ENCODE results near the gene NRARP. TPM values are rescaled to one million over a fixed set of nuclear protein-coding genes. Genes with fewer than 3 reads are reported as not detected.

The NRARP gene
- total RNA-seq, 2 donors from 2014 or later: 5.6 to 13.3 TPM

GRCh38 chr9:137305060-137305797, 3.2 kb upstream of the NRARP start:
- TF ChIP-seq CTCF (IDR thresholded peaks at IDR 0.05): peak in 1 of 2 donors; percentile 28
- Histone ChIP-seq H3K4me3 (peak overlapping the region in 1 of 2 donors; percentile 33), H3K36me3 (no peaks in the 10 kb centered on the region), H3K27ac (peak overlapping the region; percentile 68 to 77), H3K4me1 (peaks cover 0 to 72% of the 10 kb centered on the region in 2 donors), H3K27me3 (peaks cover 0 to 2% of the 10 kb centered on the region in 2 donors), H3K9me3 (no peaks in the 10 kb centered on the region)
- no peak for DNase-seq (ENCODE audit: low spot score)

GRCh38 chr9:137304383-137305059, 2.5 kb upstream of the NRARP start:
- no peak for DNase-seq (ENCODE audit: low spot score)
- Histone ChIP-seq H3K4me1 (peaks cover 0 to 79% of the 10 kb centered on the region in 2 donors), H3K9me3 (no peaks in the 10 kb centered on the region), H3K27ac (peak overlapping the region; percentile 68 to 77), H3K4me3 (no peak overlapping the region), H3K36me3 (no peaks in the 10 kb centered on the region), H3K27me3 (peaks cover 0 to 4% of the 10 kb centered on the region in 2 donors)
- no peak for TF ChIP-seq CTCF (IDR thresholded peaks at IDR 0.05)

GRCh38 chr9:137303893-137304382, 1.9 kb upstream of the NRARP start:
- no peak for TF ChIP-seq CTCF (IDR thresholded peaks at IDR 0.05)
- no peak for DNase-seq (ENCODE audit: low spot score)
- Histone ChIP-seq H3K9me3 (no peaks in the 10 kb centered on the region), H3K27ac (no peak overlapping the region), H3K4me1 (peaks cover 0 to 85% of the 10 kb centered on the region in 2 donors), H3K36me3 (no peaks in the 10 kb centered on the region), H3K4me3 (no peak overlapping the region), H3K27me3 (peaks cover 0 to 4% of the 10 kb centered on the region in 2 donors)

- Histone ChIP-seq H3K27ac (peak overlapping the region; percentile 69 to 71), H3K4me1 (peaks cover 0 to 88% of the 10 kb centered on the region in 2 donors), H3K27me3 (peaks cover 0 to 4% of the 10 kb centered on the region in 2 donors), H3K36me3 (no peaks in the 10 kb centered on the region), H3K9me3 (no peaks in the 10 kb centered on the region), H3K4me3 (peak overlapping the region in 1 of 2 donors; percentile 58)
- TF ChIP-seq CTCF (IDR thresholded peaks at IDR 0.05): no peak
- no peak for DNase-seq (ENCODE audit: low spot score)
Measured at GRCh38 chr9:137303151-137303892, 1.3 kb upstream of the NRARP start.

GRCh38 chr9:137302449-137303150, 529 bp upstream of the NRARP start:
- Histone ChIP-seq H3K4me1 (peaks cover 0 to 89% of the 10 kb centered on the region in 2 donors), H3K4me3 (peak overlapping the region; percentile 46 to 58), H3K27ac (peak overlapping the region; percentile 69 to 71), H3K9me3 (no peaks in the 10 kb centered on the region), H3K27me3 (peaks cover 0 to 4% of the 10 kb centered on the region in 2 donors), H3K36me3 (no peaks in the 10 kb centered on the region)
- TF ChIP-seq CTCF (IDR thresholded peaks at IDR 0.05): peak; percentile 31 to 61
- DNase-seq (ENCODE audit: low spot score): no peak
